OCI-LY1 (cell line): ENCODE measurements around the gene TPM1.

Source experiments
- EZH2 ChIP-seq: fragments of 200-600 bp; sonication (generic), shearing (Covaris generic); IDR thresholded peaks from 2 replicates; pipeline ENCODE4 v1.8.0; 2017; ENCODE audit warnings: borderline replicate concordance, mixed run types, mild to moderate bottlenecking, antibody characterized with exemption, low read length, moderate library complexity, mixed read lengths
- TF ChIP-seq, protein P1 (sequence below): fragments of 200-600 bp; sonication (generic), shearing (Covaris generic); IDR thresholded peaks from 2 replicates; pipeline ENCODE4 v1.5.1; 2017; ENCODE audit warnings: mild to moderate bottlenecking, antibody characterized with exemption, low read length, moderate library complexity, mixed read lengths

DNA sequence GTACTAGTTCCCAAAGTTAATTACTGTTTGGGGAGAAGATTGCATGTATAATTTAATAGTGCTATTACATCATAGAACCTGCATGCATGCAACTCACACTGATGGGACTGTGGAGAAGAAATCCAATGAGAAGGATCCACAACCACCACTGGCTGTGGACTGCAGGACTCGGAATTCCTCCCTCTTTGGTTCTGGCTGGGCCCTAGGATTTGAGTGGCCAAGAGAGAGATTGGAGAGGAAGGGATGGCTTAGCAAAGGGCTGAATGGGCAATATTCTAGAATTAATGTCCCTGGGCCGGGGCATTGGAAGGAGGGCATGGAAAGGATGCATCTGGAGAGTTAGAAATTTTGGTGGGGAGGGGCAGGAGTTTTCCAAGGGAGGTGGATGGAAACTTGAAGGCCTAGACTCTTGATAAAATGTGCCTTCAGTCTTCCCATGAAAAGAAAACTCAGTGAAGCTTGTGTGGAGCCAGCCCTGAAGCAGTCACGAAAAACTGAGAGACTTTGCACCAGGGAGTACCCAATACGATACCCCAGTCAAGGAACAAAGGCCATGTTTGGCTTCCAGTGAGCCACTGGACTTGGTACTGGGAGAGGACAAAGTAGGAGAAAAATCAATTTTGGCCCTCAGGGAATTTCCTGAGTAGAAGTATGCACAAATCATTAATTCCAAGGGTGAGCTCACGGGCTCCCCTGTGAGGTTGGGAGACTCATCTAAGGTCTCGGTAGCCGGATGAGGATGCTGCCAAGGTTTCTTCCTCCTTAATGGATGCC lies 31.4 kb upstream of the TPM1 start:
- TF ChIP-seq, protein P1, sequence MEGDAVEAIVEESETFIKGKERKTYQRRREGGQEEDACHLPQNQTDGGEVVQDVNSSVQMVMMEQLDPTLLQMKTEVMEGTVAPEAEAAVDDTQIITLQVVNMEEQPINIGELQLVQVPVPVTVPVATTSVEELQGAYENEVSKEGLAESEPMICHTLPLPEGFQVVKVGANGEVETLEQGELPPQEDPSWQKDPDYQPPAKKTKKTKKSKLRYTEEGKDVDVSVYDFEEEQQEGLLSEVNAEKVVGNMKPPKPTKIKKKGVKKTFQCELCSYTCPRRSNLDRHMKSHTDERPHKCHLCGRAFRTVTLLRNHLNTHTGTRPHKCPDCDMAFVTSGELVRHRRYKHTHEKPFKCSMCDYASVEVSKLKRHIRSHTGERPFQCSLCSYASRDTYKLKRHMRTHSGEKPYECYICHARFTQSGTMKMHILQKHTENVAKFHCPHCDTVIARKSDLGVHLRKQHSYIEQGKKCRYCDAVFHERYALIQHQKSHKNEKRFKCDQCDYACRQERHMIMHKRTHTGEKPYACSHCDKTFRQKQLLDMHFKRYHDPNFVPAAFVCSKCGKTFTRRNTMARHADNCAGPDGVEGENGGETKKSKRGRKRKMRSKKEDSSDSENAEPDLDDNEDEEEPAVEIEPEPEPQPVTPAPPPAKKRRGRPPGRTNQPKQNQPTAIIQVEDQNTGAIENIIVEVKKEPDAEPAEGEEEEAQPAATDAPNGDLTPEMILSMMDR, result no peak
- no peak for TF ChIP-seq EZH2
